ENCODE results near the gene BORCS5. TPM values are rescaled to one million over a fixed set of nuclear protein-coding genes. Genes with fewer than 3 reads are reported as not detected.

The BORCS5 gene
- total RNA-seq, 4 donors from 2014 or later, result 0.51 to 87.1 (median 17.9) TPM

DNA sequence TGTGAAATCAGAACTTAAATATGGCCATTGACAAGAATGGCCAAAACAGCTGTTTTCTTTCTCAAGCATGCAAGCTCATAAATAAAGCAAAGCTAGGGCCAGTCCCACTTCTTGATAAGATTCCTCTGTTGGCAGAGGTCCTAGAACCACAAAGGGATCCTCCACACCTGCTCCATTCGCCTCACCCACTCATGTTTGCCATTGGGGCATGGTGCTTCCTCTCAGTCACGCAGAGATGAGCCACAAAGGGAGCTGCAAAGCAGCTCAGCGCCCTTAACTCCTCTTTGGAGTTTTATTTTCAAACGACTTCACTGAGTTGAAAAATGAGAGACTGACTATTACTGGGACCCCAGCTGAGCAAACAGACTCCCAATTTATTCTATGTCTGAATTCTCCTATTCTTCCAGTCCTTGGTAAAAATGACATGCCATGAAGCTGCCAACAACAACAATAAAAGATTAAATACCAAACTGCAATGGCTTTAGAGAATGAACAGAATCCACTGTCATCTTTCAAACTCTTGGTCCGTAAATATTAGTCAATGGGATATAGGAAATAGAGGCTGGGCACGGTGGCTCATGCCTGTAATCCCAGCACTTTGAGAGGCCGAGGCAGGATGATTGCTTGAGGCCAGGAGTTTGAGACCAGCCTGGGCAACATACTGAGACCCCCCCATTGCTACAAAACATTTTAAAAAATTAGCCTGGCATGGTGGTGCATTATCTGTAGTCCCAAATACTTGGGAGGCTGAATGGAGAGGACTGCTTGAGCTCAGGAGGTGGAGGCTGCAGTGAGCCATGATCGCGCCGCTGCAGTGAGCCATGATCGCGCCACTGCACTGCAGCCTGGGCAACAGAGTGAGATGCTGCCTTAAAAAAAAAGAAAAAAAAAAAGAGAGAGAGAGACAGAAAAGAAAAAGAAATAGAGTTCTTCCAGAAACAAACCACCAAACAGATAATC lies 23.2 kb upstream of the BORCS5 start:
- H3K9me3 ChIP-seq, result no peaks in the 10 kb centered on the region
- DNase-seq, result peak; percentile 34 to 72
- H3K27me3 ChIP-seq, result no peaks in the 10 kb centered on the region
- no peaks in the 10 kb centered on the region for H3K36me3 ChIP-seq
- TF ChIP-seq, protein P1, sequence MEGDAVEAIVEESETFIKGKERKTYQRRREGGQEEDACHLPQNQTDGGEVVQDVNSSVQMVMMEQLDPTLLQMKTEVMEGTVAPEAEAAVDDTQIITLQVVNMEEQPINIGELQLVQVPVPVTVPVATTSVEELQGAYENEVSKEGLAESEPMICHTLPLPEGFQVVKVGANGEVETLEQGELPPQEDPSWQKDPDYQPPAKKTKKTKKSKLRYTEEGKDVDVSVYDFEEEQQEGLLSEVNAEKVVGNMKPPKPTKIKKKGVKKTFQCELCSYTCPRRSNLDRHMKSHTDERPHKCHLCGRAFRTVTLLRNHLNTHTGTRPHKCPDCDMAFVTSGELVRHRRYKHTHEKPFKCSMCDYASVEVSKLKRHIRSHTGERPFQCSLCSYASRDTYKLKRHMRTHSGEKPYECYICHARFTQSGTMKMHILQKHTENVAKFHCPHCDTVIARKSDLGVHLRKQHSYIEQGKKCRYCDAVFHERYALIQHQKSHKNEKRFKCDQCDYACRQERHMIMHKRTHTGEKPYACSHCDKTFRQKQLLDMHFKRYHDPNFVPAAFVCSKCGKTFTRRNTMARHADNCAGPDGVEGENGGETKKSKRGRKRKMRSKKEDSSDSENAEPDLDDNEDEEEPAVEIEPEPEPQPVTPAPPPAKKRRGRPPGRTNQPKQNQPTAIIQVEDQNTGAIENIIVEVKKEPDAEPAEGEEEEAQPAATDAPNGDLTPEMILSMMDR (IDR thresholded peaks at IDR 0.05), result no peak
- no peak for TF ChIP-seq POLR2A (IDR thresholded peaks at IDR 0.05)
- peaks cover 0 to 5% of the 10 kb centered on the region in 2 donors for H3K4me1 ChIP-seq
- intact Hi-C loops (cut with DNase I; ENCODE audit: low total_unique reads), result no loop called here
- H3K27ac ChIP-seq, result peak overlapping the region; percentile 71 to 87
- no peak overlapping the region for H3K4me3 ChIP-seq

GRCh38 chr12:12334367-12335040 lies 22.4 kb upstream of the BORCS5 start:
- Histone ChIP-seq H3K27me3 (no peaks in the 10 kb centered on the region), H3K27ac (peak overlapping the region; percentile 71 to 87), H3K4me1 (peaks cover 0 to 5% of the 10 kb centered on the region in 2 donors), H3K4me3 (no peak overlapping the region), H3K9me3 (no peaks in the 10 kb centered on the region), H3K36me3 (no peaks in the 10 kb centered on the region)
- peak; percentile 56 to 62 for DNase-seq
- TF ChIP-seq, protein P1 (IDR thresholded peaks at IDR 0.05), result peak; percentile 64 to 84 (median 74)
- no peak for TF ChIP-seq POLR2A (IDR thresholded peaks at IDR 0.05)
- intact Hi-C loops (cut with DNase I; ENCODE audit: low total_unique reads), result no loop called here

DNA sequence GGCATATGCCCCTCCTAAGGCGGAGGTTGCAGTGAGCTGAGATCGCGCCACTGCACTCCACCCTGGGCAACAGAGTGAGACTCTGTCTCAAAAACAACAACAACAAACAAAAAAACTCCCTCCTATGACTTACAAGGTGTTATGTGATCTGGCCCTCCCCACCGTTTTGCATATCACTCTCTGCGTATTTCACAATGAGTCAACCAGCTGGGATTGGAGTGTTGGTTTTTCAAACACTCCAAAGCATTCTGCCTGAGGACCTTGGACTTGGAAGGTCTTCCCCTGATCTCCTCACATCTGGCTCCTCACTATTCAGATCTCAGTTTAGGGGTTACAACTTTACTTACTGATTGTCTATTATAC lies 20.8 kb upstream of the BORCS5 start:
- H3K4me1 ChIP-seq, result peaks cover 0 to 5% of the 10 kb centered on the region in 2 donors
- H3K9me3 ChIP-seq, result no peaks in the 10 kb centered on the region
- H3K36me3 ChIP-seq, result no peaks in the 10 kb centered on the region
- no peak for DNase-seq
- intact Hi-C loops (cut with DNase I; ENCODE audit: low total_unique reads), result no loop called here
- TF ChIP-seq, protein P1 (IDR thresholded peaks at IDR 0.05), result no peak
- TF ChIP-seq POLR2A (IDR thresholded peaks at IDR 0.05), result no peak
- no peak overlapping the region for H3K27ac ChIP-seq
- no peak overlapping the region for H3K4me3 ChIP-seq
- H3K27me3 ChIP-seq, result no peaks in the 10 kb centered on the region

GRCh38 chr12:12336511-12336910 lies 20.4 kb upstream of the BORCS5 start:
- Histone ChIP-seq H3K36me3 (no peaks in the 10 kb centered on the region), H3K27ac (no peak overlapping the region), H3K27me3 (no peaks in the 10 kb centered on the region), H3K4me3 (no peak overlapping the region), H3K9me3 (no peaks in the 10 kb centered on the region), H3K4me1 (peaks cover 0 to 5% of the 10 kb centered on the region in 2 donors)
- TF ChIP-seq, protein P1 (IDR thresholded peaks at IDR 0.05), result no peak
- no peak for TF ChIP-seq POLR2A (IDR thresholded peaks at IDR 0.05)
- intact Hi-C loops (cut with DNase I; ENCODE audit: low total_unique reads), result no loop called here
- DNase-seq, result no peak

Measured in uterus (tissue), 4 donors.